Measurements from ENCODE around the gene DLK1. TPM values are rescaled to one million over a fixed set of nuclear protein-coding genes. Genes with fewer than 3 reads are reported as not detected.

Gene DLK1
- total RNA-seq, 1 experiment from 2014 or later: 3.3 TPM

DNA sequence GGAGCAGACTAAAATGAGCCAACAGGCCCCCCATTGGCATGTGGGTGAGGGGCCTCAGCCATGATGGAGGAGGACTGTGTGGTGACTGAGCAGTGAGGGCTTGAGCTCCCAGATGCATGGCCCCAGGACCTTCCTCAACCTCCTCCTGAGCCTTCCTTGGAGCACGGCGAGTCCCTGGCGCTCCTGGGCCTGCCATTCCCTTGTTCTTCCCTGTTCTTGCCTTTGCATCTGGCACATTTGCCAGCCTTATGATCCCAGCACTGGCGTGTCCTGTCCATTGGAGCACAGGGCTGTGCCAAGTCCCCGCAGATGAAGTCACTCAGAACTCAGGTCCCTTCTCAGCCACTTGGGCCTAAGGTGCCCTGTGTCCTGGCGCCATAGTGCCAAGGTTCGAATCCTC is 58.9 kb downstream of the DLK1 start:
- Mint-ChIP-seq H3K36me3 (no peaks in the 10 kb centered on the region), H3K9me3 (no peaks in the 10 kb centered on the region), H3K4me3 (no peak overlapping the region), H3K27ac (no peak overlapping the region), H3K27me3 (ENCODE audit: low read depth) (no peaks in the 10 kb centered on the region; the same call in 1 of the 2 replicates), H3K4me1 (peaks cover 16% of the 10 kb centered on the region)
- ChIA-PET CTCF (interaction anchor here (0.6 to 1.0 kb wide), 2 partner anchors 77 to 100 kb away, joined by 3 read pairs; no protein-coding TSS in a partner anchor), POLR2A (no interaction called here)
- DNase-seq (ENCODE audit: low spot score): no peak
- no peak for ATAC-seq
- TF ChIP-seq, protein P1, sequence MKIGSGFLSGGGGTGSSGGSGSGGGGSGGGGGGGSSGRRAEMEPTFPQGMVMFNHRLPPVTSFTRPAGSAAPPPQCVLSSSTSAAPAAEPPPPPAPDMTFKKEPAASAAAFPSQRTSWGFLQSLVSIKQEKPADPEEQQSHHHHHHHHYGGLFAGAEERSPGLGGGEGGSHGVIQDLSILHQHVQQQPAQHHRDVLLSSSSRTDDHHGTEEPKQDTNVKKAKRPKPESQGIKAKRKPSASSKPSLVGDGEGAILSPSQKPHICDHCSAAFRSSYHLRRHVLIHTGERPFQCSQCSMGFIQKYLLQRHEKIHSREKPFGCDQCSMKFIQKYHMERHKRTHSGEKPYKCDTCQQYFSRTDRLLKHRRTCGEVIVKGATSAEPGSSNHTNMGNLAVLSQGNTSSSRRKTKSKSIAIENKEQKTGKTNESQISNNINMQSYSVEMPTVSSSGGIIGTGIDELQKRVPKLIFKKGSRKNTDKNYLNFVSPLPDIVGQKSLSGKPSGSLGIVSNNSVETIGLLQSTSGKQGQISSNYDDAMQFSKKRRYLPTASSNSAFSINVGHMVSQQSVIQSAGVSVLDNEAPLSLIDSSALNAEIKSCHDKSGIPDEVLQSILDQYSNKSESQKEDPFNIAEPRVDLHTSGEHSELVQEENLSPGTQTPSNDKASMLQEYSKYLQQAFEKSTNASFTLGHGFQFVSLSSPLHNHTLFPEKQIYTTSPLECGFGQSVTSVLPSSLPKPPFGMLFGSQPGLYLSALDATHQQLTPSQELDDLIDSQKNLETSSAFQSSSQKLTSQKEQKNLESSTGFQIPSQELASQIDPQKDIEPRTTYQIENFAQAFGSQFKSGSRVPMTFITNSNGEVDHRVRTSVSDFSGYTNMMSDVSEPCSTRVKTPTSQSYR (CRISPR knock-in tag; IDR thresholded peaks at IDR 0.05): no peak
- TF ChIP-seq, protein P2, sequence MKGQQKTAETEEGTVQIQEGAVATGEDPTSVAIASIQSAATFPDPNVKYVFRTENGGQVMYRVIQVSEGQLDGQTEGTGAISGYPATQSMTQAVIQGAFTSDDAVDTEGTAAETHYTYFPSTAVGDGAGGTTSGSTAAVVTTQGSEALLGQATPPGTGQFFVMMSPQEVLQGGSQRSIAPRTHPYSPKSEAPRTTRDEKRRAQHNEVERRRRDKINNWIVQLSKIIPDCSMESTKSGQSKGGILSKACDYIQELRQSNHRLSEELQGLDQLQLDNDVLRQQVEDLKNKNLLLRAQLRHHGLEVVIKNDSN (CRISPR knock-in tag; IDR thresholded peaks at IDR 0.05): no peak
- TF ChIP-seq, protein P3, sequence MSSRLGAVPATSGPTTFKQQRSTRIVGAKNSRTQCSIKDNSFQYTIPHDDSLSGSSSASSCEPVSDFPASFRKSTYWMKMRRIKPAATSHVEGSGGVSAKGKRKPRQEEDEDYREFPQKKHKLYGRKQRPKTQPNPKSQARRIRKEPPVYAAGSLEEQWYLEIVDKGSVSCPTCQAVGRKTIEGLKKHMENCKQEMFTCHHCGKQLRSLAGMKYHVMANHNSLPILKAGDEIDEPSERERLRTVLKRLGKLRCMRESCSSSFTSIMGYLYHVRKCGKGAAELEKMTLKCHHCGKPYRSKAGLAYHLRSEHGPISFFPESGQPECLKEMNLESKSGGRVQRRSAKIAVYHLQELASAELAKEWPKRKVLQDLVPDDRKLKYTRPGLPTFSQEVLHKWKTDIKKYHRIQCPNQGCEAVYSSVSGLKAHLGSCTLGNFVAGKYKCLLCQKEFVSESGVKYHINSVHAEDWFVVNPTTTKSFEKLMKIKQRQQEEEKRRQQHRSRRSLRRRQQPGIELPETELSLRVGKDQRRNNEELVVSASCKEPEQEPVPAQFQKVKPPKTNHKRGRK (CRISPR knock-in tag; IDR thresholded peaks at IDR 0.05; ENCODE audit: borderline replicate concordance): no peak
- TF ChIP-seq, protein P4, sequence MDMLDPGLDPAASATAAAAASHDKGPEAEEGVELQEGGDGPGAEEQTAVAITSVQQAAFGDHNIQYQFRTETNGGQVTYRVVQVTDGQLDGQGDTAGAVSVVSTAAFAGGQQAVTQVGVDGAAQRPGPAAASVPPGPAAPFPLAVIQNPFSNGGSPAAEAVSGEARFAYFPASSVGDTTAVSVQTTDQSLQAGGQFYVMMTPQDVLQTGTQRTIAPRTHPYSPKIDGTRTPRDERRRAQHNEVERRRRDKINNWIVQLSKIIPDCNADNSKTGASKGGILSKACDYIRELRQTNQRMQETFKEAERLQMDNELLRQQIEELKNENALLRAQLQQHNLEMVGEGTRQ (CRISPR knock-in tag; IDR thresholded peaks at IDR 0.05): no peak
- no peak for TF ChIP-seq FOXK1 (CRISPR knock-in tag; IDR thresholded peaks at IDR 0.05)
- TF ChIP-seq, protein P5, sequence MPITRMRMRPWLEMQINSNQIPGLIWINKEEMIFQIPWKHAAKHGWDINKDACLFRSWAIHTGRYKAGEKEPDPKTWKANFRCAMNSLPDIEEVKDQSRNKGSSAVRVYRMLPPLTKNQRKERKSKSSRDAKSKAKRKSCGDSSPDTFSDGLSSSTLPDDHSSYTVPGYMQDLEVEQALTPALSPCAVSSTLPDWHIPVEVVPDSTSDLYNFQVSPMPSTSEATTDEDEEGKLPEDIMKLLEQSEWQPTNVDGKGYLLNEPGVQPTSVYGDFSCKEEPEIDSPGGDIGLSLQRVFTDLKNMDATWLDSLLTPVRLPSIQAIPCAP (CRISPR knock-in tag; IDR thresholded peaks at IDR 0.05): no peak
- TF ChIP-seq, protein P6, sequence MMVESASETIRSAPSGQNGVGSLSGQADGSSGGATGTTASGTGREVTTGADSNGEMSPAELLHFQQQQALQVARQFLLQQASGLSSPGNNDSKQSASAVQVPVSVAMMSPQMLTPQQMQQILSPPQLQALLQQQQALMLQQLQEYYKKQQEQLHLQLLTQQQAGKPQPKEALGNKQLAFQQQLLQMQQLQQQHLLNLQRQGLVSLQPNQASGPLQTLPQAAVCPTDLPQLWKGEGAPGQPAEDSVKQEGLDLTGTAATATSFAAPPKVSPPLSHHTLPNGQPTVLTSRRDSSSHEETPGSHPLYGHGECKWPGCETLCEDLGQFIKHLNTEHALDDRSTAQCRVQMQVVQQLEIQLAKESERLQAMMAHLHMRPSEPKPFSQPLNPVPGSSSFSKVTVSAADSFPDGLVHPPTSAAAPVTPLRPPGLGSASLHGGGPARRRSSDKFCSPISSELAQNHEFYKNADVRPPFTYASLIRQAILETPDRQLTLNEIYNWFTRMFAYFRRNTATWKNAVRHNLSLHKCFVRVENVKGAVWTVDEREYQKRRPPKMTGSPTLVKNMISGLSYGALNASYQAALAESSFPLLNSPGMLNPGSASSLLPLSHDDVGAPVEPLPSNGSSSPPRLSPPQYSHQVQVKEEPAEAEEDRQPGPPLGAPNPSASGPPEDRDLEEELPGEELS (CRISPR knock-in tag; IDR thresholded peaks at IDR 0.05): no peak
- no peak for TF ChIP-seq ZNF219 (CRISPR knock-in tag; IDR thresholded peaks at IDR 0.05; ENCODE audit: borderline replicate concordance)
- no peak for TF ChIP-seq EMX1 (CRISPR knock-in tag; IDR thresholded peaks at IDR 0.05)
- TF ChIP-seq TP53 (CRISPR knock-in tag; IDR thresholded peaks at IDR 0.05): no peak
- TF ChIP-seq JAZF1 (CRISPR knock-in tag; IDR thresholded peaks at IDR 0.05): no peak
- TF ChIP-seq NR1H2 (CRISPR knock-in tag; IDR thresholded peaks at IDR 0.05): no peak
- no peak for TF ChIP-seq JUN (CRISPR knock-in tag; IDR thresholded peaks at IDR 0.05)
- TF ChIP-seq ELF4 (CRISPR knock-in tag; IDR thresholded peaks at IDR 0.05; ENCODE audit: low read depth): no peak
- TF ChIP-seq HMGA2 (CRISPR knock-in tag; IDR thresholded peaks at IDR 0.05): no peak
- TF ChIP-seq ZNF317 (CRISPR knock-in tag; IDR thresholded peaks at IDR 0.05; ENCODE audit: borderline replicate concordance, low read depth): no peak

DNA sequence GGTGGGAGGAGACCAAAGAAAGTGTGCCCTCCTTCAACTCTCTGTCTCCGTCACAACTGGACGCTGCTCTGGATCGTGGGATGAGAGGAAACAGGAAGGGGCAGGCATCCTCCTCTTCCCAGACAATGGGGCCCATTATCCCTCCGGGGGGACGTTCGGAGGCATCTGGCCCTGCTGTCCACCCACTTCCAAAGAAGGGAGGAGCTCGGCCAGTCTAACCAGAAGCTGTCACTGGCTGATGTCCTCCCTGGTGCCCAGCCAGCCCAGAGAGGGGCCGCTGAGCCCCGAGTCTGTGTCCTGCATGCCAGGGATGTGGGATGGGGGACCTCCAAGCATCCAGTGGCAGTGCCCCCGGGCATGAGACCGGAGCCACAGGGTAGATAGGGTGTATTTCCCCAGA is 59.4 kb downstream of the DLK1 start:
- Mint-ChIP-seq H3K27me3 (ENCODE audit: low read depth) (no peaks in the 10 kb centered on the region; the same call in 1 of the 2 replicates), H3K4me1 (peaks cover 16% of the 10 kb centered on the region), H3K27ac (no peak overlapping the region), H3K9me3 (no peaks in the 10 kb centered on the region), H3K4me3 (no peak overlapping the region), H3K36me3 (no peaks in the 10 kb centered on the region)
- DNase-seq (ENCODE audit: low spot score) (no peak), ATAC-seq (no peak)
- TF ChIP-seq OVOL2 (CRISPR knock-in tag; IDR thresholded peaks at IDR 0.05; ENCODE audit: borderline replicate concordance): no peak
- ChIA-PET POLR2A (no interaction called here), CTCF (interaction anchor here (0.6 kb wide), 1 partner anchor 101 kb away, joined by 3 read pairs; no protein-coding TSS in a partner anchor)
